Measurements from ENCODE around the gene EDIL3. TPM values are rescaled to one million over a fixed set of nuclear protein-coding genes. Genes with fewer than 3 reads are reported as not detected.
"Not testable (repeated sequence)": the region's sequence is repeated elsewhere in the genome, so short reads cannot be mapped to it uniquely, and the experiment has no call there.

EDIL3 gene
- total RNA-seq, 1 donor from 2014 or later: 4.9 TPM

DNA sequence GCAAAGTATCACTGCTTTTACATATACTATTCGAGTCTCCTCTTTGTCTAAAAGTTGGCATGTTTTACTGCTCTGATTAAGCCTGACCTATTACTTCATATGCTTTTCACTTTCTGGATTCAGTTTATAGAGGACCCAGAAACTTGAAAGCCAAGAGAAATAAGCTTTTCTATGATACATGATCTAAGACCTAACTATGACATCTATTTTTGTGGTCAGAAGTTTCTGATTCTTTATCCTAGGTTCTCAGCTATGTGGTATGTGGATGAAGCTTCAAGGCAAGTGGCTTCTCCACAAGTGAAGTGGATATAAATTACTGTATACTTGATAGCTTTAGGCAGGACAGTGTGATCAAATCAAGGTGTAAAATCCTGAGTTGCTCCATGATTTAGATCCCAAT lies 6.3 kb downstream of the EDIL3 start:
- ATAC-seq: no peak

DNA sequence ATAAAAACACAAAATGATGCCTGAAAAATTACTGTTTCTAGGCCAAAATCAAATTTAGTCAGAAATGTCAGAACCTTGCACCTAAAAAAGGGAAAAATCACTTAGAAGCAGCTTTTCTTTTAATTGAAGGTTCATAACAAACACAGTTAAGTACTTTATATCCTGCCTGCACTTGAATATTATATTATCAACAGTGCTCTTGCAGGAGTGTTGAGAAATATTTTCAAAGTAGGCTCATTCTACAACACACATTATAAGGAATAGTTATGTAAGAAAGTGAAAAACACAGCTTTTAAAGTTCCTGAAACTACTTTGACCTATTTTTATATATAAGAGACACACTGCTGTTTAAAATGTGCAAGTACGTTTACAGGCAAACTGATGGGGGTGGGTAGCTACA lies 8.3 kb downstream of the EDIL3 start:
- ATAC-seq: no peak

DNA sequence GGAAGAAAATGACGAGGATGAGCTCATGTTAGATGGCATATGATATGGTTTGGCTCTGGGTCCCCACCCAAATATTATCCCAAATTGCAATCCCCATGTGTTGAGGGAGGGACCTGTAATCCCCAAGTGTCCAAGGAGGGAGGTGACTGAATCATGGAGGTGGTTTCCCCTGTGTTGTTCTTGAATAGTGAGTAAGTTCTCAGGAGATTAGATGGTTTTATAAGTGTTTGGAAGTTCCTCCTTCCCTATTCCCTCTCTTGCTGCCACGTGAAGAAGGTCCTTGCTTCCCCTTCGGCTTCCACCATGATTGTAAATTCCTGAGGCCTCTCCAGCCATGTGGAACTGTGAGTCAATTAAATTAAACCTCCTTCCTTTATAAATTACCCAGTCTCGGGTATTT lies 10.1 kb downstream of the EDIL3 start:
- ATAC-seq: no peak

DNA sequence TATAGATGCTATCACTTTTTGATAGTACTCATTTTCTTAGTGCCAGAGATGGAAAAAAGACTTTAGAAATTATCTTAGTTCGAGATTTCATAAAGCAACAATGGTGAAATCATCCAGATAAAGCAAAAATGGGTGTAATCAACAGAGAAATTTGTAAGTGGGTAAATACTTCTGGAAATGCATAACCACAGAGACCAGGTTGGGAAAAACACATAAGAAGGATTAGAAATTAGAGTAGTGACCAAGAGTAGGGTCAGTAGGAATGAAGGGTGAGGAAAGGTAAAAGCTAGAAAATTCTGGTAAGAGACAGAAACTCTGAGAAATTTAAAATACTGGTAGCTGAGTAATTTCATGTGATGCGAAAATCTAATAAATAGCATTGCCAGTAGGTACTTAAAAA lies 11.2 kb downstream of the EDIL3 start:
- ATAC-seq: no peak

- ATAC-seq: no peak
Measured at GRCh38 chr5:84372066-84372695, 12.5 kb downstream of the EDIL3 start.

GRCh38 chr5:84370176-84370575 lies 14.5 kb downstream of the EDIL3 start:
- ATAC-seq: no peak

GRCh38 chr5:84364043-84364442 lies 20.6 kb downstream of the EDIL3 start:
- no peak for ATAC-seq

GRCh38 chr5:84362061-84362720 lies 22.5 kb downstream of the EDIL3 start:
- peak; percentile 48 for ATAC-seq

DNA sequence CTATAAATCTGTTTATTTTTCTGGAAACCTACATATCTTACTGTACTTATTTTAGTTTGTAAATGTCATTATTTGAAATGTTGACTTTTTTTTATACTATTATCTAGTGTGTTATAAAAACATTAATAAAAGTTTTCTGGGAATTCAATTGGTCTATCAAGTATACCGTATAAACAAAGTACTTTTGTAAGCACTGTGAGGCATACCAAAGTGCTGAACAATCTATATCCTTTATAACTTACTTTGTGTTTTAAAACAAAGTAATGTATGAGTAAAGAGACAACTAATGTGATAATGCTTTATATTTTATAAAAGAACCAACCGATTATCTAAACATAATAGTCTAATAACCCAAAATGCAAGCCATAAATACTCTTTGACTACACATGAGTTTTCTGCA lies 23.1 kb downstream of the EDIL3 start:
- ATAC-seq: no peak

DNA sequence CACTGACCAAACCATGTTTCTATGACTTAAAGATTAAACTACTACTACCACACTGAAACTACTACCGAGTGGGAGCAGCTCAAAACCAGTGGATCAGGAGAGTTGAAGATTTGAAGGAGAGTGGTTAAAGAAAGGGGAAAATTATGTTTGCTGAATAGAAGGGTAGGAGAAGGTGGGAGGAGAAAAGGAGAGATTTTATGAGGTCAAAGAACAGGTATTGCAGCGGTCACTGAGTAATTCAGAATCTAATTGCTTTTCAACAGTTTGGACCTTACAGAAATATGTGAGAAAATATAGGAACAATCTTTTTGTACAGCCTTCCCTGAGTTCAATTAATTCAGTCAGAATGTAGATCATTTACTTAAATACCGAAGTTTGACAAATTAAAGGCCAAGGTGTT lies 24.6 kb downstream of the EDIL3 start:
- no peak for ATAC-seq

GRCh38 chr5:84354101-84354500 lies 30.6 kb downstream of the EDIL3 start:
- ATAC-seq: no peak

- ATAC-seq: no peak
Measured at GRCh38 chr5:84344788-84345187, 39.9 kb downstream of the EDIL3 start.

DNA sequence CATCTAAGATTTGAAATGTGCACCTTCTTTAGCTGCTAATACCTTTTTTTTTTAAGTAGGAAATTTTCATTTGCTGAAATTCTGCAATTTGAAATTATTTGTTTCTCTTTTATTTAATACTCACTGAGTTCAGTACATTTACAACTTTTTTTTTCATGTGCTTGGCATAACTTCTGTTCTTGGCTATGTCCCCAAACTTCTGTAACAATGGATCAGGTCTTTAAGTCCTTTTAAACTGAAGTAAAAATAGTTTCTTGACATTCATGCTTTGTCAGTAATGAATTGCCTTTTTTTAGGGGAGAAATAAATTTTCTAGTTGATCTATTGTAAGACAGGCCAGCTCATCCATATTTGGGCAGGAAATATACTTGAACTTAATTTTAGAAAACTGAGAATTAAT lies 41.5 kb downstream of the EDIL3 start:
- ATAC-seq: no peak

DNA sequence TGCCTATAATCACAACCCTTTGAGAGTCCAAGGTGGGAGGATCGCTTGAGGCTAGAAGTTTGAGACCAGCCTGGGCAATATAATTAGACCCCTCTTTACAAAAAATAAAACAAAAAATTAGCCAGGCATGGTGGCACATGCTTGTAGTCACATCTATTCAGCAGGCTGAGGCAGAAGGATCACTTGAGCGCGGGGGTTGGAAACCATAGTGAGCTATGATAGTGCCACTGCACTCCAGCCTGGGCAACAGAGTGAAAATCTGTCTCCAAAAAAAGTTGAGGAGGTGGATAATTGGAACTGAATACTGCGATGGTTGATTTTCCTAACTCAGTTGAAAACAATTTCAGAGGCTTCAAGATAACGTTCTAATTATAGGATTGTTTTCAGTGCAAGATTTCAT lies 52.6 kb downstream of the EDIL3 start:
- no peak for ATAC-seq

DNA sequence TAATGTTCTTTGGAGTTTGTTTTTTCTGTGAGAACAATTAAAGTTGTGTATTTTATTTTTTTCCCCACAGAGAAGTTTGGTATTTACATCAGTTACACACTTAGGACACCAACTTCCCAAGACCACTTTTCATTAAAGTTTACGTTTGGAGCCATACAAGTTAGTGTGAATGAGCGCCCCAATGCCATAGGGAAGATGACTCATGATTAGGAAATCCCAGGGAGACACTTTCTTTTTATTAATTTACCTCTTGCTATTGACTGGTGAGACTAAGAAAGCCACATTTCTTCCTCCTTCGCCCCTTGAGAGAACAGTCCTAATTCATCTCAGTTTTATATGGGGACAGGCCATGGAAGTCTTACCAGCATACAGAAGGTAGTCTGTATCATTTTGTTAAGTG lies 57.1 kb downstream of the EDIL3 start:
- ATAC-seq: no peak

DNA sequence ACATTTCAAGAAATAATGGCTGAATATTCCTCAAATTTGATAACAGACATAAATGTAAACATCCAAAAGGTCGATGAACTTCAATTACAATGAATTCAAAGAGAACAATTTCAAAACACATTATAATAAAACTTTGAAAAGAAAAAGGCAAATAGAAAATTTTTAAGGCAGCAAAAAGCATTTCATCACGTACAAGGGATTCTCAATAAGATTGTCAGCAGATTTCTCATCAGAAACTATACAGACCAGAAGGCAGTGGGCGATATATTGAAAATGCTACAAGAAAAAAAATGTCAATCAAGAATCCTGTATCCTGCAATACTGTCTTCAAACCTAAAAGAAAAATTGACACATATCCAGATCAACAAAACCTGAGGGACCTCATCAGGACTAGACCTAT lies 62.0 kb downstream of the EDIL3 start:
- no peak for ATAC-seq

DNA sequence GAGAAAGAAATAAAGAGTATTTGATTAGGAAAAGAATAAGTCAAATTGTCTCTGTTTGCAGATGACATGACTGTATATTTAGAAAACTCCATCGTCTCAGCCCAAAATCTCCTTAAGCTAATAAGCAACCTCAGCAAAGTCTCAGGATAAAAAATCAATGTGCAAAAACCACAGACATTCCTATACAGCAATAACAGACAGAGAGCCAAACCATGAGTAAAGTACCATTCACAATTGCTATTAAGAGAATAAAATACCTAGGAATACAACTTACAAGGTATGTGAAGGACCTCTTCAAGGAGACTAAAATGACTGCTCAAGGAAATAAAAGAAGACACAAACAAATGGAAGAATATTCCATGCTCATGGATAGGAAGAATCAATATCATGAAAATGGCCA lies 66.9 kb downstream of the EDIL3 start:
- not testable (repeated sequence) for ATAC-seq

GRCh38 chr5:84312280-84312679 lies 72.4 kb downstream of the EDIL3 start:
- ATAC-seq: not testable (repeated sequence)

GRCh38 chr5:84309850-84310249 lies 74.8 kb downstream of the EDIL3 start:
- ATAC-seq: not testable (repeated sequence)

DNA sequence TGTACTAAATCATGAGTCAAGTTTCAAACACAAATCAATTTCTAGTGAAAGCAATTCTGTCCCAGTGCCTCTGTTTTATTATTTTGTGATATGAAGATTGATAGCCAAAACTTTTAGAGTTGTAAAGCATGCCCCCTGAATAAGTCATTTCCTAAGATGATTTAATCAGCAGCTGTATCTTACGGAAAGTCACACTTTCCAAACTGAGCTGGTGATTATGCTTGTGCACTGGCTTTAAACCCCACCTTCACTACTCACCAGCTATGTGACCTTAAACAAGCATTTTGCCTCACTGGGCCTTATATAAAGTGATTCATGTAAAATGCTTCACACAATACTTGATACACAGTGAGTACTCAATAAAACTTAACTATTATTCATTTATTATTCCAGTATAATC lies 78.1 kb downstream of the EDIL3 start:
- no peak for ATAC-seq

GRCh38 chr5:84304599-84304998 lies 80.1 kb downstream of the EDIL3 start:
- no peak for ATAC-seq

DNA sequence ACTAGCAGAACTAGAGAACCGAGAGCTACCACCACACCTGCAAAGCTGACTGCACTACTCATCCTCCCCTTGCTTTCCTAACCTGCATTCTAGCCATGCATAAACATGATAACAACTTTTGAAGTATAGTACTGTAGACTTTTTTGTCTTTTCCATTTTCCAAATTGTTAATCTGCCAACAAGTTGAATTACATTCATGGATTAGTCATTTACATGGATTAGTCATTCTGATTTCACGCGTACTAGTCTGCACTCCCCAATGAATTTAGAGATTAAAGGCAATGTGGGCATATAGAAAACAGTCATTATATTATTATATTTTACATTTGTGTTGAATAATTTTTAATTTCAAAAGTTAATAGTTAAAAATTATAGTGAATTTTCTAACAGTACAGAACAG lies 81.4 kb downstream of the EDIL3 start:
- ATAC-seq: no peak

GRCh38 chr5:84301535-84301934 lies 83.1 kb downstream of the EDIL3 start:
- ATAC-seq: no peak

DNA sequence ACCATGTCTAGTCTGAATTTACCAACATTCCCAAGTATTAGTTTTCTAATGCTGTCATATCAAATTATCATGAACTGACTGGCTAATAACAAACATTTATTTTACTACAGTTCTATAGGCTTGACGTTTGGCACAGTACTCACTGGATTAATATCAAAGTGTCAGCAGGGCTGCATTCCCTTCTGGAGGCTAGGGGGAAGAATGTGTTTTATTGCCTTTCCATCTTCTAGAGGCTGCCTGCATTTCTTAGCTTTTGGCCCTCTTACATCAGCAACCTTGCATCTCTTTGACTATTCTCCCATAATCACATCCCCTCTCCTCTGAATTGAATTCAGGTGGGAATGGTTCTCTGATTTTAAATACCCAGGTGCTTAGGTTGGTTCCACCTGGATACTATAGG lies 84.7 kb downstream of the EDIL3 start:
- no peak for ATAC-seq

DNA sequence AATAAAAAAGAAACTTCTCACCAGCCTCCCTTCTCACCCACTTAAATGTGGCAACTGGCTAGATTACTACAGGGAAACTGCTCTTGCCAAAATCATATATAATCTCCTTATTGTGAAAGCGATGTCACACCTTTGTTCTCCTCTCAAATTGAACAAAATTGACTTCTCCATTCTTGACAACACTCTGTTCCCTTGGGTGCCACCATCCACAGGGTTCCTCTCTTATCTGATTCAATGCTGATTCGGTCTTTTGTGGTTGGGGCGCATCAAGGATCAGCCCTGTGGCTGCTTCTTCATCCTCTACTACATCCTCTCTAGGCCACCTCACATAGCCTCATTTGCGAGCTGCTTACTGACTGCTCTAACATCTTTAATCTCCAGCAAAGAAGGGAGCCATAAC lies 86.1 kb downstream of the EDIL3 start:
- no peak for ATAC-seq

Data from esophagus mucosa (tissue), 1 donor.